Activated T-helper 2 cell treated with anti-CD3 and anti-CD28 coated beads, Interferon-gamma antibody, Interleukin-2, Interleukin-4, amounts not matched to agents 10 μg/mL and 5 μg/mL and 100 μg/mL, durations not matched to agents 14 hours and 24 hours and 36 hours (primary cell): ENCODE data around the gene NFATC1. TPM values are rescaled to one million over a fixed set of nuclear protein-coding genes. Genes with fewer than 3 reads are reported as not detected.
A peak's percentile ranks its signal among the peaks of the same experiment; 100 is the strongest.

Source experiments
- DNase-seq: peaks from one replicate; pipeline ENCODE4 v3.0.0; 2021; ENCODE audit warnings: low spot score
- H3K27ac Mint-ChIP-seq: one replicate; pipeline ENCODE4 v1.8.0; 2021; ENCODE audit warnings: mixed read lengths
- H3K27me3 Mint-ChIP-seq: one replicate; pipeline ENCODE4 v1.8.0; 2021; ENCODE audit warnings: low read depth, mixed read lengths
- H3K36me3 Mint-ChIP-seq: one replicate; pipeline ENCODE4 v1.8.0; 2021; ENCODE audit warnings: low read depth, mixed read lengths
- H3K4me1 Mint-ChIP-seq: one replicate; pipeline ENCODE4 v1.8.0; 2021; ENCODE audit warnings: low read depth, mixed read lengths
- H3K4me3 Mint-ChIP-seq: one replicate; pipeline ENCODE4 v1.8.0; 2021; ENCODE audit warnings: low read depth, mild to moderate bottlenecking, moderate library complexity, mixed read lengths
- H3K9me3 Mint-ChIP-seq: one replicate; pipeline ENCODE4 v1.8.0; 2021; ENCODE audit warnings: mixed read lengths
- intact Hi-C: fragments of 100-400 bp; cut with micrococcal nuclease; formaldehyde crosslinking; loops from one replicate; pipeline ENCODE4 v1.15.1; 2023
- total RNA-seq: library from RNA; stranded (reverse); gene quantifications from 2 replicates; pipeline ENCODE4 v1.2.3, GENCODE V29; 2022

Gene NFATC1
- total RNA-seq, 1 donor from 2014 or later: 99.9 TPM

- Mint-ChIP-seq H3K4me1 (peaks cover 52% of the 10 kb centered on the region), H3K9me3 (no peaks in the 10 kb centered on the region), H3K27me3 (no peaks in the 10 kb centered on the region), H3K27ac (peak overlapping the region; percentile 96), H3K4me3 (peak overlapping the region; percentile 82), H3K36me3 (peaks cover 63% of the 10 kb centered on the region)
- peak; percentile 83 for DNase-seq
- intact Hi-C loops: no loop called here
These were observed 10.2 kb downstream of the NFATC1 start for GRCh38 chr18:79405781-79406575.

- Mint-ChIP-seq H3K9me3 (no peaks in the 10 kb centered on the region), H3K4me1 (peaks cover 46% of the 10 kb centered on the region), H3K27me3 (no peaks in the 10 kb centered on the region), H3K27ac (peak overlapping the region; percentile 96), H3K36me3 (peaks cover 64% of the 10 kb centered on the region), H3K4me3 (no peak overlapping the region)
- intact Hi-C loops: no loop called here
- no peak for DNase-seq
These were observed 11.0 kb downstream of the NFATC1 start for GRCh38 chr18:79406708-79407107.

GRCh38 chr18:79409313-79409712 lies 13.6 kb downstream of the NFATC1 start:
- Mint-ChIP-seq H3K4me1 (peaks cover 24% of the 10 kb centered on the region), H3K4me3 (no peak overlapping the region), H3K27ac (no peak overlapping the region), H3K9me3 (no peaks in the 10 kb centered on the region), H3K27me3 (no peaks in the 10 kb centered on the region), H3K36me3 (peaks cover 62% of the 10 kb centered on the region)
- intact Hi-C loops: no loop called here
- DNase-seq: no peak

GRCh38 chr18:79410171-79410641 lies 14.5 kb downstream of the NFATC1 start:
- Mint-ChIP-seq H3K27me3 (no peaks in the 10 kb centered on the region), H3K36me3 (peaks cover 61% of the 10 kb centered on the region)

GRCh38 chr18:79410731-79411613 lies 15.2 kb downstream of the NFATC1 start:
- intact Hi-C loops: no loop called here
- H3K27me3 Mint-ChIP-seq: no peaks in the 10 kb centered on the region
- no peak overlapping the region for H3K4me3 Mint-ChIP-seq
- peaks cover 57% of the 10 kb centered on the region for H3K36me3 Mint-ChIP-seq
- H3K4me1 Mint-ChIP-seq: peaks cover 10% of the 10 kb centered on the region
- no peaks in the 10 kb centered on the region for H3K9me3 Mint-ChIP-seq
- no peak overlapping the region for H3K27ac Mint-ChIP-seq
- no peak for DNase-seq

More at GRCh38 chr18:79410171-79410641, 14.5 kb downstream of the NFATC1 start:
- no peak overlapping the region for H3K27ac Mint-ChIP-seq
- DNase-seq: no peak
- H3K9me3 Mint-ChIP-seq: no peaks in the 10 kb centered on the region
- intact Hi-C loops: no loop called here
- peaks cover 15% of the 10 kb centered on the region for H3K4me1 Mint-ChIP-seq
- no peak overlapping the region for H3K4me3 Mint-ChIP-seq

- no peak for DNase-seq
- no peak overlapping the region for H3K4me3 Mint-ChIP-seq
- H3K27ac Mint-ChIP-seq: no peak overlapping the region
- no peaks in the 10 kb centered on the region for H3K9me3 Mint-ChIP-seq
- H3K27me3 Mint-ChIP-seq: no peaks in the 10 kb centered on the region
- peaks cover 5% of the 10 kb centered on the region for H3K4me1 Mint-ChIP-seq
- H3K36me3 Mint-ChIP-seq: peaks cover 54% of the 10 kb centered on the region
- intact Hi-C loops: no loop called here
These were observed 16.1 kb downstream of the NFATC1 start for GRCh38 chr18:79411614-79412526.

- Mint-ChIP-seq H3K36me3 (peaks cover 46% of the 10 kb centered on the region), H3K4me3 (no peak overlapping the region), H3K9me3 (no peaks in the 10 kb centered on the region), H3K4me1 (peaks cover 3% of the 10 kb centered on the region), H3K27me3 (no peaks in the 10 kb centered on the region), H3K27ac (peak overlapping the region; percentile 34)
- intact Hi-C loops: no loop called here
- DNase-seq: no peak
These were observed 17.3 kb downstream of the NFATC1 start for GRCh38 chr18:79413025-79413424.

GRCh38 chr18:79413426-79413825 lies 17.7 kb downstream of the NFATC1 start:
- H3K27me3 Mint-ChIP-seq: no peaks in the 10 kb centered on the region
- no peaks in the 10 kb centered on the region for H3K9me3 Mint-ChIP-seq
- H3K4me1 Mint-ChIP-seq: peaks cover 3% of the 10 kb centered on the region
- intact Hi-C loops: no loop called here
- no peak overlapping the region for H3K27ac Mint-ChIP-seq
- peaks cover 46% of the 10 kb centered on the region for H3K36me3 Mint-ChIP-seq
- no peak for DNase-seq
- H3K4me3 Mint-ChIP-seq: no peak overlapping the region

GRCh38 chr18:79413901-79414300 lies 18.2 kb downstream of the NFATC1 start:
- Mint-ChIP-seq H3K4me1 (peaks cover 3% of the 10 kb centered on the region), H3K36me3 (peaks cover 51% of the 10 kb centered on the region), H3K4me3 (no peak overlapping the region), H3K27ac (no peak overlapping the region), H3K9me3 (no peaks in the 10 kb centered on the region), H3K27me3 (no peaks in the 10 kb centered on the region)
- intact Hi-C loops: no loop called here
- DNase-seq: no peak

- DNase-seq: no peak
- Mint-ChIP-seq H3K36me3 (peaks cover 55% of the 10 kb centered on the region), H3K27me3 (no peaks in the 10 kb centered on the region), H3K27ac (no peak overlapping the region), H3K4me1 (peaks cover 6% of the 10 kb centered on the region), H3K9me3 (no peaks in the 10 kb centered on the region), H3K4me3 (no peak overlapping the region)
- intact Hi-C loops: no loop called here
These were observed 20.4 kb downstream of the NFATC1 start for GRCh38 chr18:79416022-79416676.

- Mint-ChIP-seq H3K36me3 (peaks cover 53% of the 10 kb centered on the region), H3K27me3 (no peaks in the 10 kb centered on the region), H3K4me1 (peaks cover 6% of the 10 kb centered on the region), H3K4me3 (no peak overlapping the region), H3K27ac (no peak overlapping the region), H3K9me3 (no peaks in the 10 kb centered on the region)
- intact Hi-C loops: no loop called here
- no peak for DNase-seq
These were observed 20.9 kb downstream of the NFATC1 start for GRCh38 chr18:79416677-79417052.

GRCh38 chr18:79418236-79418635 lies 22.5 kb downstream of the NFATC1 start:
- Mint-ChIP-seq H3K4me3 (no peak overlapping the region), H3K4me1 (peaks cover 9% of the 10 kb centered on the region), H3K36me3 (peaks cover 48% of the 10 kb centered on the region), H3K27me3 (no peaks in the 10 kb centered on the region), H3K9me3 (no peaks in the 10 kb centered on the region), H3K27ac (no peak overlapping the region)
- DNase-seq: no peak
- intact Hi-C loops: no loop called here
